GM21526 (cell line): Measurements from ENCODE around the gene LRRTM4.

Source experiments
- ATAC-seq: cut with Tn5 transposase; IDR thresholded peaks from one replicate; pipeline ENCODE4 v1.9.1; 2021; ENCODE audit warnings: moderate library complexity; ENCODE audit not compliant: unreplicated experiment, low FRiP score

The LRRTM4 gene

GRCh38 chr2:77521931-77522470 is at the start of gene LRRTM4:
LRRTM4 (minus strand) TSS chr2:77522376.
- ATAC-seq = no peak

- ATAC-seq = no peak
These were observed 49.4 kb upstream of the LRRTM4 start for GRCh38 chr2:77571545-77571944.

- ATAC-seq = no peak
These were observed 45.5 kb upstream of the LRRTM4 start for GRCh38 chr2:77567723-77568122.

GRCh38 chr2:77566582-77566981 is 44.4 kb upstream of the LRRTM4 start:
- no peak for ATAC-seq

GRCh38 chr2:77566131-77566530 is 44.0 kb upstream of the LRRTM4 start:
- no peak for ATAC-seq

- no peak for ATAC-seq
These were observed 30.8 kb upstream of the LRRTM4 start for GRCh38 chr2:77552956-77553355.

- ATAC-seq = no peak
These were observed 15.9 kb upstream of the LRRTM4 start for GRCh38 chr2:77538031-77538430.

GRCh38 chr2:77522888-77523287 is 712 bp upstream of the LRRTM4 start:
- no peak for ATAC-seq

GRCh38 chr2:77521548-77521891 is 656 bp downstream of the LRRTM4 start:
- no peak for ATAC-seq

- no peak for ATAC-seq
These were observed 1.3 kb downstream of the LRRTM4 start for GRCh38 chr2:77520641-77521547.

GRCh38 chr2:77519888-77520506 is 2.2 kb downstream of the LRRTM4 start:
- no peak for ATAC-seq

- ATAC-seq = no peak
These were observed 2.9 kb downstream of the LRRTM4 start for GRCh38 chr2:77519164-77519887.

- no peak for ATAC-seq
These were observed 3.9 kb downstream of the LRRTM4 start for GRCh38 chr2:77518311-77518710.

- ATAC-seq = no peak
These were observed 9.0 kb downstream of the LRRTM4 start for GRCh38 chr2:77513191-77513590.

GRCh38 chr2:77512507-77512906 is 9.7 kb downstream of the LRRTM4 start:
- no peak for ATAC-seq

- ATAC-seq = no peak
These were observed 13.7 kb downstream of the LRRTM4 start for GRCh38 chr2:77508511-77508910.

- ATAC-seq = no peak
These were observed 14.5 kb downstream of the LRRTM4 start for GRCh38 chr2:77507657-77508056.

- no peak for ATAC-seq
These were observed 34.0 kb downstream of the LRRTM4 start for GRCh38 chr2:77488141-77488540.

GRCh38 chr2:77487074-77487803 is 34.9 kb downstream of the LRRTM4 start:
- ATAC-seq = no peak

GRCh38 chr2:77484026-77484425 is 38.1 kb downstream of the LRRTM4 start:
- ATAC-seq = no peak
